SK-N-SH (cell line): ENCODE data around the gene SAP30L.

Experiments used
- CTCF ChIP-seq: fragments of 200-600 bp; sonication (generic); IDR thresholded peaks from 2 replicates; pipeline ENCODE4 v1.6.1; 2017; ENCODE audit warnings: antibody characterized with exemption, mild to moderate bottlenecking, moderate library complexity
- JUND ChIP-seq: IDR thresholded peaks from 2 replicates; pipeline ENCODE4 v1.4.0; 2012

GRCh38 chr5:154473581-154474283 lies 27.9 kb downstream of the SAP30L start:
- TF ChIP-seq CTCF = no peak
- TF ChIP-seq JUND = no peak
